Body of pancreas (tissue), 4 donors: ENCODE data around the gene SLC9C1. TPM values are rescaled to one million over a fixed set of nuclear protein-coding genes. Genes with fewer than 3 reads are reported as not detected.
A peak's percentile ranks its signal among the peaks of the same experiment; 100 is the strongest.

Experiments
- ATAC-seq: fragments of 150-250 bp; one replicate; pipeline ENCODE4 v1.9.1; 2016
- DNase-seq, 4 donors: peaks; one replicate each; pipeline ENCODE4 v3.0.0-alpha.2; 2019
- H3K27ac ChIP-seq, 4 donors: fragments of 200-600 bp; sonication (generic); 1 replicate in 3 of 4; 2 replicates in 1 of 4; pipeline versions ENCODE4 v1.5.1 to v1.6.1; 2016 to 2019; ENCODE audit warnings: mild to moderate bottlenecking in 1 of 4, mixed read lengths in 1 of 4, moderate library complexity in 1 of 4
- H3K27me3 ChIP-seq, 2 donors: fragments of 200-600 bp; sonication (generic); one replicate each; pipeline ENCODE4 v1.6.0; 2016; ENCODE audit warnings: mild to moderate bottlenecking in 1 of 2
- H3K36me3 ChIP-seq, 2 donors: fragments of 200-600 bp; sonication (generic); replicated peaks in 1 of 2; 2 replicates each; pipeline ENCODE4 v1.5.1; 2016; ENCODE audit warnings: low read depth in 2 of 2; ENCODE audit not compliant: insufficient read depth in 1 of 2
- H3K4me1 ChIP-seq: fragments of 200-600 bp; sonication (generic); one replicate; pipeline ENCODE4 v1.6.0; 2016
- H3K4me3 ChIP-seq, 2 donors: fragments of 200-600 bp; sonication (generic); 1 replicate in 1 of 2; 2 replicates in 1 of 2; pipeline ENCODE4 v1.5.1; 2016 to 2019
- H3K9me3 ChIP-seq, 3 donors: fragments of 200-600 bp; sonication (generic); 1 replicate in 2 of 3; 2 replicates in 1 of 3; pipeline ENCODE4 v1.5.1; 2016
- POLR2A ChIP-seq, 3 donors: fragments of 450-650 bp; IDR thresholded peaks; one replicate each; pipeline ENCODE4 v1.6.1; 2016; ENCODE audit warnings: antibody characterized with exemption in 3 of 3, mild to moderate bottlenecking in 2 of 3
- WGBS, 2 donors: methylation state at CpG; one replicate each; pipeline ENCODE4 v1.1.5; 2017; 5-methylcytosine and 5-hydroxymethylcytosine counted together
- intact Hi-C: fragments of 100-400 bp; cut with DNase I; formaldehyde crosslinking; loops from one replicate; pipeline ENCODE4 v1.15.1; 2023
- total RNA-seq, 2 donors: library from RNA; depleted of rRNA; stranded (reverse); fragments of >200 nt; gene quantifications; one replicate each; pipeline ENCODE4 v1.1.0, GENCODE V29; 2016
- TF ChIP-seq, protein P1 (sequence below), 7 experiments: fragments of 450-650 bp in 4 of 7; fragments of 200-600 bp in 3 of 7; sonication (generic) in 3 of 7; IDR thresholded peaks; one replicate each; pipeline ENCODE4 v1.5.1; 2016 to 2019; ENCODE audit warnings: antibody characterized with exemption in 7 of 7

Gene SLC9C1
- total RNA-seq, 2 donors from 2014 or later, result not detected

DNA sequence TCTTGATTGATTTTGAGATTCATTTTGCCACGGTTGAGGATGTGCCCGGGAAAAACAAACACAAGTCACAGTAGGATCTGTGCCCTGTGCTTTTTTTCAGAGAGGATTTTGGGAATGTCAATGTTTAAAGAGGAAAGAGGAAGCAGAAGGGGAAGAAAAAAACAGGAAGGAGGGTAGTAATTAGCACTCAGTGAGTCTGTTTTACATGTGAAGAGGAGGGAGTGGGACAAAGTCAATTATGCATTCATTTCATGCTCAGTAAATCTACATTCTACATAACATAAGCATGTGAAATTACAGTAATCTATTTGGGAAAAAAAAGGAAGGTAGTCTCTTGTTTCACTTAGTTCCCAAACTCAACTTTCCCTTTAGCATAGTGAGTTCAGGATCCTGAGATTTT lies 20.6 kb upstream of the SLC9C1 start:
- ATAC-seq (no peak), DNase-seq (no peak)
- Histone ChIP-seq H3K4me3 (no peak overlapping the region), H3K36me3 (no peaks in the 10 kb centered on the region), H3K27ac (no peak overlapping the region), H3K4me1 (no peaks in the 10 kb centered on the region), H3K9me3 (no peaks in the 10 kb centered on the region), H3K27me3 (no peaks in the 10 kb centered on the region)
- WGBS, 2 donors, result 72 to 78% methylated on average over 2 of the region's 2 CpGs
- intact Hi-C loops, result no loop called here
- no peak for TF ChIP-seq POLR2A (IDR thresholded peaks at IDR 0.05)
- TF ChIP-seq, protein P1, sequence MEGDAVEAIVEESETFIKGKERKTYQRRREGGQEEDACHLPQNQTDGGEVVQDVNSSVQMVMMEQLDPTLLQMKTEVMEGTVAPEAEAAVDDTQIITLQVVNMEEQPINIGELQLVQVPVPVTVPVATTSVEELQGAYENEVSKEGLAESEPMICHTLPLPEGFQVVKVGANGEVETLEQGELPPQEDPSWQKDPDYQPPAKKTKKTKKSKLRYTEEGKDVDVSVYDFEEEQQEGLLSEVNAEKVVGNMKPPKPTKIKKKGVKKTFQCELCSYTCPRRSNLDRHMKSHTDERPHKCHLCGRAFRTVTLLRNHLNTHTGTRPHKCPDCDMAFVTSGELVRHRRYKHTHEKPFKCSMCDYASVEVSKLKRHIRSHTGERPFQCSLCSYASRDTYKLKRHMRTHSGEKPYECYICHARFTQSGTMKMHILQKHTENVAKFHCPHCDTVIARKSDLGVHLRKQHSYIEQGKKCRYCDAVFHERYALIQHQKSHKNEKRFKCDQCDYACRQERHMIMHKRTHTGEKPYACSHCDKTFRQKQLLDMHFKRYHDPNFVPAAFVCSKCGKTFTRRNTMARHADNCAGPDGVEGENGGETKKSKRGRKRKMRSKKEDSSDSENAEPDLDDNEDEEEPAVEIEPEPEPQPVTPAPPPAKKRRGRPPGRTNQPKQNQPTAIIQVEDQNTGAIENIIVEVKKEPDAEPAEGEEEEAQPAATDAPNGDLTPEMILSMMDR (IDR thresholded peaks at IDR 0.05), result no peak

DNA sequence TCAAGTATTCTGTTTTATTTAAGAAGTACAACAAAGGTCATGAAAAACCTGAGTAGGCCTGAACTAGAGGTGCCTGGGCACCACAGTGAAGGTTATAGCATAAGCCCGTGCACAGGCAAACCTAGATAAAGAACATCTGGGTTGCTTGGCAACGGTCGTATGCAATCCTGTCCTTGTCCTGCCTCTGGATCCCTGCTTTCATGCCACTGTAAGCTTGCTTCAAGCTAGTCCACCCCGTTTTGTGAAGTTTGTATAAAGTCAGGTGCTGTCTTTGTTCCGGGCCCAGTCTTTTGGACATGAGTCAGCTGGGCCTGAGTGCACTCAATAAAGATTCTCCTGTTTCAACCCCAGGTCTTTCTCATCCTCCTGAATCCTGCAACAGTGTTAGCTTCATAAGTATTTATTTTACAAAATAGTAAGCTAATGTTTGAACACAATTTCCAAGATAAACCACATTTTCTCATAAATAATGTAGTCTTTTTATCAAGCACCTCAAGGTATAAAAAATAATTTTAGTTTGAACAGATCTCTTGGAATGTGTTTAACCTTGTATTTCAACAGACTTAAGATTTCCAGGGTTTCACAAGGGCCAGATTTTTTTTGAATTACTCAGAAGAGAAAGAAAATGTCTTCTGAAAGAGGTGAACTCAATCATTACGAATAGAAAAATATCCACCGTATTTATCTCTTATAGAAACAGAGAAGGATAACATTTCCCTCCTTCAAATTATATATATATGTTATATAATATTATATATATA lies 14.3 kb upstream of the SLC9C1 start:
- Histone ChIP-seq H3K4me1 (no peaks in the 10 kb centered on the region), H3K27ac (no peak overlapping the region), H3K9me3 (no peaks in the 10 kb centered on the region), H3K4me3 (no peak overlapping the region), H3K27me3 (no peaks in the 10 kb centered on the region), H3K36me3 (no peaks in the 10 kb centered on the region)
- no peak for ATAC-seq
- 61 to 64% methylated on average over 7 of the region's 7 CpGs for WGBS, 2 donors
- intact Hi-C loops, result no loop called here
- peak in 3 of 4 donors; percentile 21 to 38 (median 31) for DNase-seq
- no peak for TF ChIP-seq POLR2A (IDR thresholded peaks at IDR 0.05)
- TF ChIP-seq, protein P1 (IDR thresholded peaks at IDR 0.05), result no peak

DNA sequence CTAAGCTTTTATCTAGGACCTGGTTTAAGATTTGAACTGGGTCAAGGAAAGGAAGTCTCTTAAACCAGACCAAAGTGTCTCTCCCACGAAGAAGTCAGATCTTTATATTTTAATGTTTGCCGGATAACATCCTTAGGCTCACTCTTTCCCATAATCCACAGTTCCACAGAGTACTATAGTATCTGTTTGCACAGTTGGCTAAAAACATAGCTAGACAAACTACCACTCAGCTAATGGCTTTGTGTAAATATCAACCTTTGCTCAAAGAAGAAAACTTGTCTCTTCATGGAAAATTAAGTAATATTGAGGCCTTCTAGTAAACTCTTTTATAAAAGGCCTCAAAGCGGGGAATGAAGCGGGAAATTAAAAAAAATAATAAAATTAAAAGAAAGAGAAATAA lies 13.5 kb upstream of the SLC9C1 start:
- H3K27me3 ChIP-seq, result no peaks in the 10 kb centered on the region
- no peak overlapping the region for H3K27ac ChIP-seq
- no peaks in the 10 kb centered on the region for H3K36me3 ChIP-seq
- 60 to 79% methylated on average over 4 of the region's 4 CpGs for WGBS, 2 donors
- no peaks in the 10 kb centered on the region for H3K4me1 ChIP-seq
- DNase-seq (no peak), ATAC-seq (no peak)
- TF ChIP-seq, protein P1 (IDR thresholded peaks at IDR 0.05), result no peak
- TF ChIP-seq POLR2A (IDR thresholded peaks at IDR 0.05), result no peak
- no peak overlapping the region for H3K4me3 ChIP-seq
- intact Hi-C loops, result no loop called here
- no peaks in the 10 kb centered on the region for H3K9me3 ChIP-seq

DNA sequence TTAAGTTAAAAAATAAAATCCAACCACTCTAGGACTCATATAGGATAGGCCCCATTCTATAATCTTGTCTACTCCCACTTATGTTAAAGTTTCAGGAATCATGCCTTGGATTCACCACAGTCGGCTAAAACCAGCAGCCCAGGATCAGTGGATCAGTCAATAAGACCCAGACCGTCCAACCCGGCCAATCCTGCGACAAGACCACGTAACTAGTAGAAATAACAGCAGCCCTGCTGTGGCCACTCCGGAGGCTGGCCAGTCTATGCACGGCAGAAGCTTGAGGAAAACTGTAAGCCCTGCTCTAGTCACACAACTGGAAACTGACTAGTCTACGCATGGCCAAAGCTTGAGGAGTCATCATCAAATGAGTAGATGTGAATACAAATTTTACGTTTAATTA lies 12.8 kb upstream of the SLC9C1 start:
- Histone ChIP-seq H3K4me1 (no peaks in the 10 kb centered on the region), H3K27me3 (no peaks in the 10 kb centered on the region), H3K36me3 (no peaks in the 10 kb centered on the region), H3K27ac (no peak overlapping the region), H3K4me3 (no peak overlapping the region), H3K9me3 (no peaks in the 10 kb centered on the region)
- TF ChIP-seq POLR2A (IDR thresholded peaks at IDR 0.05), result no peak
- TF ChIP-seq, protein P1 (IDR thresholded peaks at IDR 0.05), result no peak
- no peak for DNase-seq
- 86 to 91% methylated on average over 9 of the region's 9 CpGs for WGBS, 2 donors
- intact Hi-C loops, result no loop called here
- no peak for ATAC-seq

DNA sequence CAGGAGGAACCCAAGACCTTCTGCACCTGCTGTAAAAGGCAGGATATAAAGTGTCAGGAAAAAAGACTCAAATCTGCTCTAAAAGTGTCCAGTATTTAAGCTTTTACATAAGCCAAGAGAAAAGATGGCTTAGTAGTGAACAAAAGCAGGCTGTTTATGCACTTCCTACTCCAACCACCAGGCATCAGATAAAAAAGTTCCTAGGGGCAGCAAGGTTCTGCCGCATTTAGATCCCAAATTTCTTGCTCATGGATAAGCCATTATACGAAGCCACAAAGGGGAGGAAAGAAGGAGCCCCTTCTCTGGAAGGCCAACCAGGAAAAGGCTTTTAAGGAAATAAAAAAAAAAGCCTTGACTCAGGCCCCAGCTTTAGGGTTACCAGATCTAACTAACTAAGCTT lies 10.6 kb upstream of the SLC9C1 start:
- TF ChIP-seq POLR2A (IDR thresholded peaks at IDR 0.05), result no peak
- TF ChIP-seq, protein P1 (IDR thresholded peaks at IDR 0.05), result peak in 2 of 7 experiments; percentile 10 to 14
- intact Hi-C loops, result no loop called here
- Histone ChIP-seq H3K27me3 (no peaks in the 10 kb centered on the region), H3K27ac (no peak overlapping the region), H3K4me1 (no peaks in the 10 kb centered on the region), H3K4me3 (no peak overlapping the region), H3K36me3 (no peaks in the 10 kb centered on the region), H3K9me3 (no peaks in the 10 kb centered on the region)
- no peak for ATAC-seq
- WGBS, 2 donors, result 87 to 88% methylated on average over 2 of the region's 2 CpGs
- DNase-seq, result no peak
